Stimulated activated CD8-positive, alpha-beta memory T cell treated with anti-CD3 and anti-CD28 coated beads, Interleukin-12 subunit alpha, Interleukin-12 subunit beta, amount 100 ng/mL, for 24 hours (primary cell): Measurements from ENCODE around the gene ERC2.

Experiments used
- DNase-seq: peaks from one replicate; pipeline ENCODE4 v3.0.0-alpha.2; 2020; ENCODE audit errors: extremely low read depth

ERC2 gene

GRCh38 chr3:56253941-56254665 lies 214.2 kb downstream of the ERC2 start:
- DNase-seq, result no peak

- no peak for DNase-seq
Observed at GRCh38 chr3:56251343-56251945, 216.8 kb downstream of the ERC2 start.

GRCh38 chr3:56248021-56248420 lies 220.2 kb downstream of the ERC2 start:
- DNase-seq, result no peak

DNA sequence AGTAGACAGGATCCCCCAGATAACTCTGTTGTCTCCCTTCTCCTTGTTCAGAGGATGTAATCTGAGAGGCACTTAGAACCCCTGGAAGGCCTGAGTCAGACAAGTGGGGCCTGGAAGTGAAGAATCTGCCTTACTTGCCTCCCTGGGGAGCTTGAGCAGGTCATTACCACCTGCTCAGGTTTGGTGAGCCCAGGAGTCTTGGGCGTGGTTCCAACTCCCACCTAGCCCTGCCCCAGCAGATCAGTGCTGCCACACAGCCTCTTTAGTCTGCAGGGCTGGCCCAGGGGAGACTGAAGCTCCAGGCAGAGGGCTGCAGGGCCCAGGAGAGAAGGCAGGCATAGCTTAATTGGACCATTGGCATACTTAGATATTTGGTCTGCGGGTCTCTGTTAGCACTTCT lies 230.0 kb downstream of the ERC2 start:
- no peak for DNase-seq

GRCh38 chr3:56233742-56234141 lies 234.5 kb downstream of the ERC2 start:
- DNase-seq, result no peak

DNA sequence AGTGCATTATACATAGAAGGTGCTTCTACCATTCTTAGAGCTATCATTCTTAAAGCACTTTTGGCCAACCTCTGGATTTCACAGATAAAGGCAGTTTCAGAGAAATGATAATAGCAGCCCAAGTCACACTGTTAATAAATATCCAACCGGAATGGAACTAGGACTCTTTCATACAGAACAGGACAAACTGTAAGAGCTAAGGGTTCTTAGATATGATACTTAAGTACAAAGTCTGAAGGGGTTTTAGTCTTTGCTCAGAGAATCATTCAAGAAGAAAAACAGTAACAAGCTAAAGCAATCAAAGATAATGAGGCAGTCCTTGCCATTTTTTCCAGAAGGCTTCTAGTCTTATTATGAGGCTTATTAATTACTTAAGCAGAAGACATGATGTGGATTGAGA lies 239.0 kb downstream of the ERC2 start:
- DNase-seq, result no peak

DNA sequence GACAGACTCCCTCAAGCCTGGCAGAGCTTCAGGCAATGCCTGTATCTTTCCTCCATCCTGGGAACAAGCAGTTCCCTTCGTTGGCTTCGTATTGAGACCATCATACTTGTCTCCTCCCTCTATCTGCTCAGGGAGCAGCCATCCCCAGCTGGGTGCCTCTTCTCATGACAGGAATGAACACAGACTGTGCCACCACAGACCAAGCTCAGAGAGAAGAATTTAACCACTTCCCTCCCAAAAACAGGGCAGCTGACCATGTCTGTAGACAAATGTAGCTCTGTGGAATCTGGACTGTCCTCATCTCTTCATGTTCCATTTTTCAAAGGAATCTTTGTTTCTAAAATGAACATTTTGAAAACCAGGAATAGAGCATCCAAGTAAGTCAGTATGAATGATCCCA lies 245.4 kb downstream of the ERC2 start:
- DNase-seq, result no peak

DNA sequence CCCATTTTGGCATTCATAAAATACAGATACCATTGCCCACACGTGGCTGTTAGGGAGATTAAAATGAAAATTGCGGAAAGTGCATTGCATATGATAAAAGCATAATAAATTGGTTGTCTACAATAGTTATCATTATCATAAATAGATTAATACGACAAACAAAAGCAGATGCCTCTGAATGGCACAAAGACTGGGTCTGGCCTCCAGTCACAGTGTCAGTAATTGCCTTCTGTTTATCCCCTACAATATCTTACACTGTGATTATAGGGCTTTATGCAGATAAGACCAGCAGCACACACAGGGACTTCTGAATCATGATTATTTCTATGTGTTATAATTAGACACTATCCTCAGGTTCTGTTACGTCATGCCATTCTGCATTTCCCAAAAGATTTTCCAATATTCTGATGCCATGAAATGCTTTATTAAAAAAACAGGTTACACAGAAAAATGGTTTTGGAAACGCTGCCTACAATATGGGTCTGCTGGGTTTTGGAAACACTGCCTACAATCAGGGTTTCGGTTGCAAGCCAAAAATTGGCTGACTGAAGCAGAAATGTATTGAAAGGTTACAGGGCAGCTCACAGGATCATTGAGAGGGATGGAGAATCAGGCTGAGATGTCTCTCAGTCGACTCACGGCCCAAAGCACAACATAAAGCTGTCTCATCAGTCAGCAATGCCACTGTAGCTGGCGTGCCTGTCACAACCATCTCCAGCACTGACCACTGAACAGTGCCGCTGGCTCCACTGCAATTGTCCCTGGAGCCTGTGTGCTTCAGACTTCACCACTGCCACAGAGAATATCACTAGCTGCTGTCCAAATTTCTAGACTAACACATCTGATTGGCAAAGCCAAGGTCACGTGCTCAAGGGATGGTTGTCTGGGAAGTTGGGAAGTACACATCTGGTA lies 248.1 kb downstream of the ERC2 start:
- DNase-seq, result no peak

DNA sequence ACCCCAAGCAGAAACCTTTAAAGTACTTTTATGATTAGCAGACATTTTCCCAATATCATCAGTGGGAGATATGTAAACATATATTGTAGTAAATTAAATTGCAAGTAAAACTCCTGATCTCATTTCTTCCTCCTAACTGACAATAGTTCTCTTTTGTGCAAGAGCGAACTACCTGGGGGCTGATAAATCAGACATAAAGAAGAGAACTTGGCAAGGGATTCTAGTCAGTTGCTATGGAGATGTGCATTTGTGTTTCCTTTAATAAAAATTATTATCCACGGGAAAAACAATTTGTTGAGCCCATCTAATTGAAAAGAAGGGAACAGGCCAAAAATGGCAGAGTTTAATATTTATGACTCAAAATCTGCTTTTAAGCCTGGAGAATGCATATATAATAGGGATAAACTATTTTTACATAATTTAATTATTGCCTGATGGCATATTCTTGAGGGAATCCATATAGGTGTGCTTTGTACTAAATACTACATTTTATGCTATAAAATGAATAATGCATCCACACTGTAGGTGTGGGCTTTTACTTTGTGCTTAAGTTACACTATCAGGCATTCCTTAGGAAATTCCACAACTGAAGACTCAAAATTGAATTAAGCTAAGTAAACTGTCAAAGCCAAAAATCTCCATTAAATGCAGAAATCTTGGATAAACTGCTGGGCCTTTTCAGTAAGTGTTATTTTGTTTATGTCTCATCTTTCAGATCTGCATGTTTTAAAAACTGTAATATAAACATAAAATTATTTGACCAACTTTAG lies 258.1 kb downstream of the ERC2 start:
- no peak for DNase-seq

DNA sequence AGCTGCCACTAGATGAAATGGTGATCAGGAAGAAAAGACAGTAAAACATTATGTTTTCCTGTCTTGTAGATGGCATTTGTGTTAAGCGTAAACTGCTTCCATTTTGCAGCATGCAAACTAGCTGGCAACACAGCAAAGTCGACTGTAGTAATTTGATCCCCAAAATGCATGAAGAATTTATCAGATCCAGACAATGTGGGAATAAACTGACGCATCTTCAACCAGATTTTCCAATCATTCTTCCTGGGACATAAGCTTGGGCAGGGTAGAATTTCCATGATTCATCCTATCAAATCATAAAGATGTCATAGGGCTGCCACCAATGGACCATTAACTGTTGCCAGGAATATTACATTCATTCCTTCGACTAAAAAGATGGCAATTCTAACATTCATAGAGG lies 260.3 kb downstream of the ERC2 start:
- DNase-seq, result no peak

DNA sequence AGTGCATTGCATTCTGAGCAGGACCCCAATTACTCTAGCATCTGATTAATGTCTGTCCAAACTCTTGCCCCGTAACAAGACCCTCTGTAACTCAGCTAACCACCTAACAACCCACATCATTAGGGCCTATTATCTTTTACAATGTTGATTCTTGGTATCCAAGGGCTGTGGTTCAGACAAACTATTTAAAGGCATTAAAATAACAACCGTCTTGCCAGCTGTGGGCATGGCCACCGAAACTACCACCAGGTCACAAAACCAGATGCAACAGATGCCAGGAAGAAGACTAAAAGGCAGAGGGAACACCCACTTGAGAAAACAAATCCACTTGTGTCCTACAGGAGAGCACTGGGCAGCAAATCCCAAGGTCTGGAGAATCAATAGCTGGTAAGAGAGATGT lies 262.9 kb downstream of the ERC2 start:
- DNase-seq, result no peak

GRCh38 chr3:56202997-56203396 lies 265.3 kb downstream of the ERC2 start:
- DNase-seq, result no peak

DNA sequence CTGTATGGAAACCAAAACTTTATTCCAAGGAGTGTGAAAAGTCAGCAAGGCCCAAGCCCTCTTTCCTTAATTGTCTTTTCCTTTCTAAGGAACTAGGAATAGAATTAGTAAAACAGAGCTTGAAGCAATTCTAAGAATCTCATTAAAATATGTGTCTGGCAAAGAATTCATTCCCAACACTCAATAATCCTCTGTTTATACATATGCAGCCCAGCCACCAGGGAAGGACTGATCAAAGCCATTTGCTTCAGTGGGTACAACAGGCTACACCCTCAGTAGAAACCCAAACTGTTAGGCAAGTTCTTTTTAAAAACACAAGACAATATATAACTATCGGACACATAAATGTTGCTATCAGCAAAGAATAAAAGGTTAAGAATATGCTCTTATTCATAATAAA lies 266.9 kb downstream of the ERC2 start:
- no peak for DNase-seq

- no peak for DNase-seq
Observed at GRCh38 chr3:56200251-56200650, 268.0 kb downstream of the ERC2 start.

- no peak for DNase-seq
Observed at GRCh38 chr3:56197991-56198390, 270.3 kb downstream of the ERC2 start.

DNA sequence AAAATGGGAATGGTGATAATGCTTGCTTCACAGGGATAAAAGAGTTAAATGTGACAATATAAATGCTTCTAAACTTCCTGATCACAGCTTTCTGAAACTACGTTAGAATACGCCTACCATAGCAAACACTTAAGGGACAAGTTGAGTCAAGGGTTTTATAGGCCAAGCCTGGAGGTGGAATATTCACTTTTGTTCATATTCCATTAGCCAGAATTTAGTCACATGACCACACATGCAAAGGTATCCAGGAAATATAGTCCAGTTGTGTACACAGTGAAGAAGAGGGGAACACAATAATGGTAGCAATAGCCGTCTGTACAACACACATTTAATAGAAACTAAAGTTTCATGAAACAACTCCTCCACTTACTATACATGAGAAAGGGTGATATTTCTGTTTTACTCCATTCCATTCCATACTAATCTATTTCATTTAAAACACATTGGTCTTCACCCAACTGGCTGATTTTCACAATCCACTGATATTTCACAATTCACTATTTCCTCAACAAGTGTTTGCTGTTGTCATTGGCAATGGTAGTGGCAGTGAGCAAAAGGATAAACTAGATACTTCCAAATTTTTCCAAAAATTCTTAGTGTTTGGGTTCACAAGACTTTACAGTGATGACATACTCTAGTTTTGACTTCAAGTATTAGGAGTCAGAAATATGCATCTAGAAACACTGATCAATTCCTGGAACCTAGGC lies 270.9 kb downstream of the ERC2 start:
- DNase-seq, result no peak

DNA sequence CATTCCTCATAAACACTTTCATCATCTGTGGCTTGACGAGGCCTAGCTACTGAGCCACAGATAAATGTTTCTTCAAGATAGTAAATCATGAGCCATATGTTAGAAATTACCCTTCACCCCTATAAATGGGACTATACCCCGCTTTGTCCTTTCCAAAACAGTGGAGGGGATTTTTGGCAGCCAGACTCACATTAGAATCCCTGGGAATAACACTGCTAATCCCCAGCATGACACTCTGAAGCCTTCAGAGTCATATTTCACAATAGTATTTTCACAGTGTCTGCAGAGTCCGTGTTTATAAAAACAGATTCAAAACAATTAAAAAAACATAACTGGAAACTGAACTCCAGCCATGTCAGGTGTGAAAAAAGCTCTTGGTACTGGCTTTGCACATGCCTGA lies 271.6 kb downstream of the ERC2 start:
- DNase-seq, result no peak

GRCh38 chr3:56193519-56193918 lies 274.7 kb downstream of the ERC2 start:
- no peak for DNase-seq

DNA sequence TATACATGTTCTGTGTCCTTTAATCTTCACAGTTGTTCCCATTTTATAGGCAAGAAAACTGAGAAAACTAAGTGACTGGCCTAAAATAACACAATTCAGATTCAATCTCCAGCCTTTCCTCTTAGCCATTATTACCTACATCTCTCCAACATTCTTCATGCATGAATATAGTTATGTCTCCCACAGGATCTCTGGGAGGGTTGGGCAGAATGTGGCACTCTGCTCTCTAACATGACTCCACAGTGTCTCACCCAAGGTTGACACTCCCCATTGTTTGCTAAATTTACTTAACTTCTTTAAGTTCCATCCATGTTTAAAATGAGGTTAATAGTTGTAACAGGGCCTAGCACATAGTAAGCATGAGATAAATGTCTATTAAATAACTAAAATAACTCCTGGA lies 276.3 kb downstream of the ERC2 start:
- no peak for DNase-seq

GRCh38 chr3:56190771-56191305 lies 277.4 kb downstream of the ERC2 start:
- no peak for DNase-seq

DNA sequence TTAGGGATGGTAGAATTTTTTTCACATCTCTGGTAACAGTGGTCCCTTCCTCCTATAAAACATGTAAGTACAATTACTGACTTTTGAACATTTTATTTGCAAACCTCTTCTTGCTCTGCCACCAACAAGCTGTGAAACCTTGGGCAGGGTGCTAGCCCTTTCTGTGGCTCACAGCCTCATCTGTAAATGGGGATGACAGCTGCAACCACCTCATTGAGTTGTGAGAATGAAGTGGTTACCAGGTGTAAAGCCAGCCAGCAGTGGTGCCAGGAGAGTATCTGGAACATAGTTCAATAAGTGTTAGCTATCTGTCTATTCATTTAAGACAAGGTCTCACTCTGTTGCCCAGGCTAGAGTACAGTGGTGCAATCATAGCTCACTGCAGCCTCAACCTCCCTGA lies 278.1 kb downstream of the ERC2 start:
- DNase-seq, result no peak
